HCT116 (cell line): ENCODE measurements around the gene IGFL3. TPM values are rescaled to one million over a fixed set of nuclear protein-coding genes. Genes with fewer than 3 reads are reported as not detected.
"Not testable (repeated sequence)": the region's sequence is repeated elsewhere in the genome, so short reads cannot be mapped to it uniquely, and the experiment has no call there.

ENCODE experiments used
- ATAC-seq: fragments of 200-7000 bp; cut with Tn5 transposase; 2 replicates; pipeline ENCODE4 v1.9.1; 2020; ENCODE audit warnings: mild to moderate bottlenecking, moderate library complexity
- BruUV-seq: library from RNA; stranded (reverse); fragments of 400-500 nt; replicated peaks from 2 replicates; lab custom pipeline; 2021; lab: Mats Ljungman, UMichigan
- CTCF ChIA-PET: fragments of 300-600 bp; sonication (Branson Sonifier 250); formaldehyde crosslinking; loops from one replicate; lab custom pipeline; 2021; ENCODE audit warnings: antibody characterized with exemption; lab: Charles Lee
- POLR2A ChIA-PET: fragments of 300-600, 350-600 bp; sonication (Branson Sonifier 250); formaldehyde crosslinking; loops from one replicate; lab custom pipeline; 2021; ENCODE audit warnings: antibody characterized with exemption; lab: Charles Lee
- RAD21 ChIA-PET, 2 experiments: fragments of 300-600 bp; sonication (Branson Sonifier 250); formaldehyde crosslinking; loops; one replicate each; lab custom pipeline; 2023; ENCODE audit warnings: low total read pairs in 2 of 2; ENCODE audit not compliant: uncharacterized antibody in 2 of 2, unreplicated experiment in 2 of 2, low non-redundant PET in 1 of 2; lab: Charles Lee
- DNase-seq: peaks from one replicate; pipeline ENCODE4 v3.0.0-alpha.2; 2010; ENCODE audit warnings: low read depth, low spot score
- H2AFZ ChIP-seq: fragments of 200-600 bp; shearing (Covaris generic), sonication (generic); 2 replicates; pipeline ENCODE4 v1.6.1; 2017; ENCODE audit warnings: low read depth, mixed run types, mixed read lengths, antibody characterized with exemption, low read length; ENCODE audit not compliant: poor library complexity, severe bottlenecking
- H3K27ac ChIP-seq: 2 replicates; pipeline ENCODE4 v1.5.1; 2012; ENCODE audit warnings: low read depth, low read length
- H3K27me3 ChIP-seq: fragments of 200-600 bp; sonication (generic); 2 replicates; pipeline ENCODE4 v1.6.1; 2016; ENCODE audit warnings: mixed run types, low read length, mixed read lengths; ENCODE audit not compliant: insufficient read depth
- H3K36me3 ChIP-seq, 2 experiments: fragments of 200-500 bp in 1 of 2; fragments of 200-600 bp in 1 of 2; sonication (Bioruptor generic) in 1 of 2; sonication (generic) in 1 of 2; 2 replicates each; pipeline versions ENCODE4 v1.5.1 to v1.6.1; 2014 to 2016; ENCODE audit warnings: low read length in 2 of 2, inconsistent platforms in 1 of 2, mixed read lengths in 1 of 2, mixed run types in 1 of 2; ENCODE audit not compliant: insufficient read depth in 2 of 2, control insufficient read depth in 1 of 2
- H3K4me1 ChIP-seq, 2 experiments: fragments of 200-600 bp in 1 of 2; sonication (generic) in 1 of 2; 2 replicates each; pipeline versions ENCODE4 v1.5.1 to v1.6.1; 2012 to 2017; ENCODE audit warnings: low read length in 2 of 2, inconsistent platforms in 1 of 2, mild to moderate bottlenecking in 1 of 2, mixed read lengths in 1 of 2, mixed run types in 1 of 2, moderate library complexity in 1 of 2; ENCODE audit not compliant: insufficient read depth in 2 of 2, control insufficient read depth in 1 of 2
- H3K4me2 ChIP-seq: fragments of 200-600 bp; sonication (generic); 2 replicates; pipeline ENCODE4 v1.6.1; 2017; ENCODE audit warnings: mixed run types, low read length, mixed read lengths
- H3K4me3 ChIP-seq, 2 experiments: fragments of 200-600 bp in 1 of 2; sonication (generic) in 1 of 2; replicated peaks in 1 of 2; 2 replicates each; pipeline ENCODE4 v1.5.1; 2011 to 2016; ENCODE audit warnings: low read length in 2 of 2, control low read depth in 1 of 2, low read depth in 1 of 2, mild to moderate bottlenecking in 1 of 2, mixed read lengths in 1 of 2, mixed run types in 1 of 2
- H3K79me2 ChIP-seq: fragments of 200-600 bp; sonication (generic); 2 replicates; pipeline ENCODE4 v1.6.1; 2017; ENCODE audit warnings: mild to moderate bottlenecking, mixed run types, low read length, moderate library complexity, mixed read lengths; ENCODE audit not compliant: insufficient read depth
- H3K9ac ChIP-seq: fragments of 200-600 bp; sonication (generic); 2 replicates; pipeline ENCODE4 v1.6.1; 2016; ENCODE audit warnings: low read length, mixed read lengths
- H3K9me2 ChIP-seq: fragments of 200-600 bp; sonication (generic), shearing (Covaris generic); 2 replicates; pipeline ENCODE4 v1.6.1; 2017; ENCODE audit warnings: mixed run types, mild to moderate bottlenecking, moderate library complexity; ENCODE audit not compliant: insufficient read depth
- H3K9me3 ChIP-seq, 2 experiments: fragments of 200-500 bp in 1 of 2; fragments of 200-600 bp in 1 of 2; sonication (Bioruptor generic) in 1 of 2; sonication (generic) in 1 of 2; 2 replicates each; pipeline ENCODE4 v1.6.1; 2014 to 2017; ENCODE audit warnings: low read length in 2 of 2, mixed read lengths in 2 of 2, inconsistent platforms in 1 of 2, low read depth in 1 of 2, mild to moderate bottlenecking in 1 of 2, mixed run types in 1 of 2, moderate library complexity in 1 of 2; ENCODE audit not compliant: control insufficient read depth in 1 of 2, insufficient read depth in 1 of 2
- H4K20me1 ChIP-seq: fragments of 200-600 bp; sonication (generic), shearing (Covaris generic); 2 replicates; pipeline ENCODE4 v1.6.1; 2017; ENCODE audit warnings: mixed run types, mild to moderate bottlenecking, moderate library complexity; ENCODE audit not compliant: insufficient read depth
- CBX3 ChIP-seq: IDR thresholded peaks from 2 replicates; pipeline ENCODE4 v1.6.1; 2012; ENCODE audit warnings: low read depth
- EGR1 ChIP-seq: IDR thresholded peaks from 2 replicates; pipeline ENCODE4 v1.6.1; 2012; ENCODE audit warnings: low read depth
- ELF1 ChIP-seq: IDR thresholded peaks from 2 replicates; pipeline ENCODE4 v1.6.1; 2012; ENCODE audit warnings: low read depth, borderline replicate concordance
- EZH2 ChIP-seq: fragments of 200-600 bp; sonication (generic); IDR thresholded peaks from 2 replicates; pipeline ENCODE4 v1.6.1; 2017; ENCODE audit warnings: antibody characterized with exemption, mixed run types
- POLR2AphosphoS5 ChIP-seq: IDR thresholded peaks from 2 replicates; pipeline ENCODE4 v1.6.1; 2011; ENCODE audit warnings: mild to moderate bottlenecking, low read depth, low read length, moderate library complexity
- RAD21 ChIP-seq: IDR thresholded peaks from 2 replicates; pipeline ENCODE4 v1.6.1; 2012; ENCODE audit warnings: low read depth, mild to moderate bottlenecking
- SRF ChIP-seq: IDR thresholded peaks from 2 replicates; pipeline ENCODE4 v1.6.1; 2012; ENCODE audit warnings: low read depth
- ZBTB33 ChIP-seq: IDR thresholded peaks from 2 replicates; pipeline ENCODE4 v1.6.1; 2011; ENCODE audit warnings: mild to moderate bottlenecking, low read length, moderate library complexity; ENCODE audit not compliant: insufficient replicate concordance; ENCODE audit errors: extremely low read depth
- intact Hi-C: fragments of 100-400 bp; cut with micrococcal nuclease; formaldehyde crosslinking; loops from 2 replicates; pipeline ENCODE4 v1.10.0; 2022
- total RNA-seq: library from RNA; stranded (reverse); gene quantifications from one replicate; pipeline ENCODE4 v1.2.1, GENCODE V29; 2021; ENCODE audit not compliant: unreplicated experiment
- TF ChIP-seq, protein P1 (sequence below): IDR thresholded peaks from 2 replicates; pipeline ENCODE4 v1.6.1; 2012

Gene IGFL3
- total RNA-seq, 1 experiment from 2014 or later = not detected

GRCh38 chr19:46107371-46107770 lies 17.1 kb downstream of the IGFL3 start:
- H4K20me1 ChIP-seq = no peaks in the 10 kb centered on the region
- H3K79me2 ChIP-seq = no peaks in the 10 kb centered on the region
- no peak overlapping the region for H3K9ac ChIP-seq
- TF ChIP-seq, protein P1, sequence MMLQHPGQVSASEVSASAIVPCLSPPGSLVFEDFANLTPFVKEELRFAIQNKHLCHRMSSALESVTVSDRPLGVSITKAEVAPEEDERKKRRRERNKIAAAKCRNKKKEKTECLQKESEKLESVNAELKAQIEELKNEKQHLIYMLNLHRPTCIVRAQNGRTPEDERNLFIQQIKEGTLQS = no peak
- TF ChIP-seq SRF = no peak
- TF ChIP-seq EGR1 = no peak
- TF ChIP-seq CBX3 = no peak
- TF ChIP-seq ZBTB33 = no peak
- no peak for TF ChIP-seq RAD21
- no peak for TF ChIP-seq EZH2
- no peak for TF ChIP-seq POLR2AphosphoS5
- TF ChIP-seq ELF1 = no peak
- TF ChIP-seq, all 23 proteins: peak for 0
- H3K27me3 ChIP-seq = no peaks in the 10 kb centered on the region
- ATAC-seq (no peak), DNase-seq (no peak)
- ChIA-PET CTCF (no interaction called here), POLR2A (no interaction called here), RAD21 (no interaction called here)
- no peak overlapping the region for H3K4me3 ChIP-seq
- H3K9me2 ChIP-seq = no peaks in the 10 kb centered on the region
- intact Hi-C loops = no loop called here
- no peak overlapping the region for H3K4me2 ChIP-seq
- H3K4me1 ChIP-seq = no peaks in the 10 kb centered on the region
- peaks cover 3 to 11% of the 10 kb centered on the region in 2 experiments; a peak in 2 of 4 replicates for H3K9me3 ChIP-seq
- no peak overlapping the region for H3K27ac ChIP-seq
- BruUV-seq = no TSS peak
- H3K36me3 ChIP-seq = no peaks in the 10 kb centered on the region
- no peak overlapping the region for H2AFZ ChIP-seq

GRCh38 chr19:46102333-46102732 lies 22.2 kb downstream of the IGFL3 start:
- CTCF ChIA-PET, H3K4me2 ChIP-seq, H3K4me3 ChIP-seq, H3K9me2 ChIP-seq, H3K4me1 ChIP-seq, RAD21 ChIA-PET, BruUV-seq, H3K79me2 ChIP-seq, H3K27me3 ChIP-seq, H3K9ac ChIP-seq, H4K20me1 ChIP-seq, intact Hi-C loops, ATAC-seq, H3K27ac ChIP-seq, H2AFZ ChIP-seq, DNase-seq, H3K36me3 ChIP-seq, POLR2A ChIA-PET: not testable (repeated sequence)
- H3K9me3 ChIP-seq = peaks cover 3 to 13% of the 10 kb centered on the region in 2 experiments; a peak in 2 of 4 replicates
